ENCODE measurements around the gene HEPACAM.

The HEPACAM gene

GRCh38 chr11:124898711-124899110 is 37.1 kb downstream of the HEPACAM start:
- DNase-seq = no peak

- DNase-seq = no peak
These were observed 37.6 kb downstream of the HEPACAM start for GRCh38 chr11:124898263-124898680.

GRCh38 chr11:124897674-124898262 is 38.1 kb downstream of the HEPACAM start, which contains the start of gene ROBO4:
Gene ROBO4 (minus strand): TSS chr11:124897865. CDS start chr11:124897795, 70 bp downstream.
- DNase-seq = no peak

GRCh38 chr11:124896821-124897391 is 38.9 kb downstream of the HEPACAM start:
- DNase-seq = no peak

GRCh38 chr11:124896071-124896750 is 39.6 kb downstream of the HEPACAM start:
- DNase-seq = no peak

- no peak for DNase-seq
These were observed 40.3 kb downstream of the HEPACAM start for GRCh38 chr11:124895471-124895971.

GRCh38 chr11:124894606-124895430 is 41.0 kb downstream of the HEPACAM start:
- no peak for DNase-seq

- no peak for DNase-seq
These were observed 42.0 kb downstream of the HEPACAM start for GRCh38 chr11:124893781-124894401.

- DNase-seq = no peak
These were observed 42.9 kb downstream of the HEPACAM start for GRCh38 chr11:124892750-124893454.

GRCh38 chr11:124892146-124892545 is 43.7 kb downstream of the HEPACAM start:
- no peak for DNase-seq

GRCh38 chr11:124891373-124891861 is 44.4 kb downstream of the HEPACAM start:
- DNase-seq = no peak

- DNase-seq = no peak
These were observed 45.0 kb downstream of the HEPACAM start for GRCh38 chr11:124890683-124891372.

- DNase-seq = no peak
These were observed 45.7 kb downstream of the HEPACAM start for GRCh38 chr11:124890151-124890550.

GRCh38 chr11:124889191-124890091 is 46.4 kb downstream of the HEPACAM start:
- DNase-seq = no peak

- no peak for DNase-seq
These were observed 48.2 kb downstream of the HEPACAM start for GRCh38 chr11:124887667-124888013.

- DNase-seq = no peak
These were observed 48.7 kb downstream of the HEPACAM start for GRCh38 chr11:124886978-124887666.

GRCh38 chr11:124886476-124886875 is 49.4 kb downstream of the HEPACAM start:
- DNase-seq = no peak

GRCh38 chr11:124884869-124885479 is 50.9 kb downstream of the HEPACAM start:
- no peak for DNase-seq

GRCh38 chr11:124884340-124884739 is 51.5 kb downstream of the HEPACAM start:
- no peak for DNase-seq

Data from CD4-positive, alpha-beta T cell treated with Interleukin-17A for 4 hours (primary cell).